ENCODE data around the gene LNPEP. TPM values are rescaled to one million over a fixed set of nuclear protein-coding genes. Genes with fewer than 3 reads are reported as not detected.

The LNPEP gene
- total and polyA plus RNA-seq, 2 of the 13 experiments (the other 11 are each of a cell fraction or from before 2014, with no cell fraction given) = 8.0 to 16.9 TPM

DNA sequence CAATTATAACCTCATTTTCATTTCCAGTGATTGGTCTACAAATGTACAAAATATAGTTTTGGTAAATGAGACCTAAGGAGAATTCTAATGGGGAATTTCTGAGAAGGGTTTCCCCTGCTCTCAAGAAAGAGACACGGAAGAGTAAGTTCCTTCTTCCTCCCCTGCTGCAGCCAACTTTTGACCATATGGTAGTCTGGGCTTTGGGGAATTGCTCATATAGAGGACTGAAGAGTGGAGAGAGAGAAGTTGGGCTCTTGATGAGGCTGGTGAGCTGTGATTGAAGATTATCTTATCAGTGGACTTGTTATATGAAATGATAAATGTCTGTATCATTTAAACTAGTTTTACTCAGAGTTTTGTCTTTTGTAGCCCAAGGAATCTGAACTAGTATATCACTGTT, 4.3 kb upstream of the LNPEP start (continued):
- no peak for TF ChIP-seq NR2F1 (CRISPR knock-in tag; IDR thresholded peaks at IDR 0.05)

DNA sequence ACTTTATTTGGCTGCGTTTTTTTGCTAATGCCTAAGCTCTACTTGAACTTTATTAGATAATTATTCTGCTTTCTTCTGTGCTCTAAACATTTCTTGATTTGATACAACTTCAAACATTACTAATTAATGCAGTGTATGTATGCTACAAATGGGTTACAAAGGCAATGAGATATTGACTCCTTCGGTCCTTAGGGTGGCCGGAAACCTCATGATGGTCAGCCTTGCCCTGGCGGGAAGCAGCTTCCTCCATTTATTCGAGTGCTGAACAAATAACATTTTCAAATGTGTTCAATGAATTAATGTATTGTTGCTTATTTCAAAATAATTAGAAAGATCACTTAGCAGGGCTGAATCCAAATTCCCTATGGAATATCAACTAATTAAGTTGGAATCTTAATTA, 3.9 kb upstream of the LNPEP start:
- POLR2A ChIA-PET = no interaction called here

More for the DNA sequence above, 3.9 kb upstream of the LNPEP start:
- FAIRE-seq (no peak), DNase-seq (ENCODE audit: low spot score) (no peak), ATAC-seq (no peak)
- Histone ChIP-seq H3K4me2 (ENCODE audit: low read depth, low read length) (no peak overlapping the region), H3K27ac (ENCODE audit: extremely low read length, insufficient read depth, low read length) (no peak overlapping the region), H4K20me1 (ENCODE audit: insufficient read depth, low read length) (no peaks in the 10 kb centered on the region), H3K4me1 (ENCODE audit: insufficient read depth, low read length) (peaks cover 13% of the 10 kb centered on the region), H3K36me3 (replicated peaks in 1 of 2; ENCODE audit: control insufficient read depth in 1 of 2, insufficient read depth in 2 of 2, low read length in 2 of 2) (no peaks in the 10 kb centered on the region), H3K4me3 (replicated peaks in 1 of 3; ENCODE audit: insufficient read depth in 1 of 3, low read depth in 2 of 3, low read length in 3 of 3) (no peak overlapping the region), H2AFZ (ENCODE audit: low read length) (no peak overlapping the region), H3K9me3 (ENCODE audit: low read length) (no peaks in the 10 kb centered on the region), H3K9ac (ENCODE audit: insufficient read depth, low read depth, low read length) (no peak overlapping the region), H3K79me2 (ENCODE audit: insufficient read depth, low read length) (peaks cover 3% of the 10 kb centered on the region), H3K27me3 (ENCODE audit: control insufficient read depth in 1 of 2, insufficient read depth in 2 of 2, low read length in 2 of 2) (no peaks in the 10 kb centered on the region)
- intact Hi-C loops (cut with micrococcal nuclease; ENCODE audit: unreplicated experiment) = no loop called here
- TF ChIP-seq, protein P1, sequence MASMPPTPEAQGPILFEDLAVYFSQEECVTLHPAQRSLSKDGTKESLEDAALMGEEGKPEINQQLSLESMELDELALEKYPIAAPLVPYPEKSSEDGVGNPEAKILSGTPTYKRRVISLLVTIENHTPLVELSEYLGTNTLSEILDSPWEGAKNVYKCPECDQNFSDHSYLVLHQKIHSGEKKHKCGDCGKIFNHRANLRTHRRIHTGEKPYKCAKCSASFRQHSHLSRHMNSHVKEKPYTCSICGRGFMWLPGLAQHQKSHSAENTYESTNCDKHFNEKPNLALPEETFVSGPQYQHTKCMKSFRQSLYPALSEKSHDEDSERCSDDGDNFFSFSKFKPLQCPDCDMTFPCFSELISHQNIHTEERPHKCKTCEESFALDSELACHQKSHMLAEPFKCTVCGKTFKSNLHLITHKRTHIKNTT (CRISPR knock-in tag; IDR thresholded peaks at IDR 0.05) = no peak
- TF ChIP-seq ZNF724P (CRISPR knock-in tag; IDR thresholded peaks at IDR 0.05; ENCODE audit: borderline replicate concordance) (no peak), RXRB (CRISPR knock-in tag; IDR thresholded peaks at IDR 0.05; ENCODE audit: borderline replicate concordance) (no peak), LRRFIP1 (CRISPR knock-in tag; conservative IDR thresholded peaks at IDR 0.05) (no peak), ZNF224 (CRISPR knock-in tag; IDR thresholded peaks at IDR 0.05) (no peak), ZNF329 (CRISPR knock-in tag; IDR thresholded peaks at IDR 0.05; ENCODE audit: low read depth) (no peak), HNF4G (IDR thresholded peaks at IDR 0.05; ENCODE audit: borderline replicate concordance, low read depth, low read length) (no peak), HNF4G (CRISPR knock-in tag; IDR thresholded peaks at IDR 0.05; ENCODE audit: borderline replicate concordance, low read depth) (no peak)
- WGBS (ENCODE audit: low lambda C conversion rate) = 96% methylated on average over 5 of the region's 5 CpGs
- in situ Hi-C loops (cut with HindIII; ENCODE audit: extremely low pct_ligation_motif_present, low pct_unique_long_range_greater_than_20kb) = no loop called here
- no TSS peak for BruUV-seq (replicated peaks)
- CTCF ChIA-PET (ENCODE audit: low intra/inter-chr PET ratio, low total read pairs) = no interaction called here

Measured in HepG2 (cell line).